Lower lobe of right lung (tissue), 2 donors: ENCODE data around the gene TANK. TPM values are rescaled to one million over a fixed set of nuclear protein-coding genes. Genes with fewer than 3 reads are reported as not detected.

Source experiments
- ATAC-seq, 2 donors: fragments of 200-7000 bp; cut with Tn5 transposase; one replicate each; pipeline ENCODE4 v1.9.1; 2020 to 2022; ENCODE audit warnings: mild to moderate bottlenecking in 2 of 2, moderate library complexity in 2 of 2
- DNase-seq: peaks from one replicate; pipeline ENCODE4 v3.0.0-alpha.2; 2020
- H3K27ac ChIP-seq: fragments of 200-600 bp; one replicate; pipeline ENCODE4 v1.8.0; 2022
- H3K27me3 ChIP-seq: fragments of 200-600 bp; one replicate; pipeline ENCODE4 v1.8.0; 2022; ENCODE audit warnings: low read depth
- H3K36me3 ChIP-seq: fragments of 200-600 bp; one replicate; pipeline ENCODE4 v1.8.0; 2022; ENCODE audit warnings: mild to moderate bottlenecking
- H3K4me1 ChIP-seq: fragments of 200-600 bp; one replicate; pipeline ENCODE4 v1.8.0; 2022
- H3K4me3 ChIP-seq: fragments of 200-600 bp; one replicate; pipeline ENCODE4 v1.8.0; 2022; ENCODE audit warnings: mild to moderate bottlenecking
- H3K9me3 ChIP-seq: fragments of 200-600 bp; one replicate; pipeline ENCODE4 v1.8.0; 2022
- CTCF ChIP-seq: fragments of 200-600 bp; IDR thresholded peaks from one replicate; pipeline ENCODE4 v1.8.0; 2022; ENCODE audit warnings: antibody characterized with exemption, mild to moderate bottlenecking
- intact Hi-C: fragments of 100-400 bp; cut with DNase I; formaldehyde crosslinking; loops from one replicate; pipeline ENCODE4 v1.11.0; 2022
- total RNA-seq: library from RNA; stranded (reverse); fragmentation: NEBNext Ultra II Directional; extraction: Animal tissue kit (Norgen Biotek cat#: 25700); gene quantifications from one replicate; pipeline ENCODE4 v1.2.1, GENCODE V29; 2021
- donor health status: DM: no; HTN: yes; CAD: no; lungs with severe emphysema.

TANK gene
- total RNA-seq, 1 donor from 2014 or later = 77.5 TPM

GRCh38 chr2:161245671-161246070 is 85.4 kb downstream of the TANK start:
- Histone ChIP-seq H3K36me3 (no peaks in the 10 kb centered on the region), H3K4me3 (peak overlapping the region; percentile 49), H3K27ac (no peak overlapping the region), H3K4me1 (no peaks in the 10 kb centered on the region), H3K9me3 (no peaks in the 10 kb centered on the region), H3K27me3 (no peaks in the 10 kb centered on the region)
- no peak for TF ChIP-seq CTCF
- DNase-seq = no peak
- no peak for ATAC-seq
- intact Hi-C loops = no loop called here

GRCh38 chr2:161246281-161246680 is 86.1 kb downstream of the TANK start:
- Histone ChIP-seq H3K27me3 (no peaks in the 10 kb centered on the region), H3K27ac (no peak overlapping the region), H3K36me3 (no peaks in the 10 kb centered on the region), H3K4me3 (no peak overlapping the region), H3K9me3 (no peaks in the 10 kb centered on the region), H3K4me1 (no peaks in the 10 kb centered on the region)
- intact Hi-C loops = no loop called here
- TF ChIP-seq CTCF = no peak
- DNase-seq = no peak
- ATAC-seq = no peak

GRCh38 chr2:161250864-161251436 is 90.7 kb downstream of the TANK start:
- Histone ChIP-seq H3K36me3 (no peaks in the 10 kb centered on the region), H3K27ac (no peak overlapping the region), H3K4me3 (no peak overlapping the region), H3K9me3 (no peaks in the 10 kb centered on the region), H3K27me3 (no peaks in the 10 kb centered on the region), H3K4me1 (no peaks in the 10 kb centered on the region)
- peak; percentile 56 for TF ChIP-seq CTCF
- ATAC-seq = peak; percentile 59 to 81
- intact Hi-C loops = no loop called here
- DNase-seq = no peak

GRCh38 chr2:161257123-161257952 is 97.1 kb downstream of the TANK start:
- Histone ChIP-seq H3K36me3 (no peaks in the 10 kb centered on the region), H3K27ac (no peak overlapping the region), H3K4me1 (no peaks in the 10 kb centered on the region), H3K9me3 (no peaks in the 10 kb centered on the region), H3K27me3 (no peaks in the 10 kb centered on the region), H3K4me3 (no peak overlapping the region)
- TF ChIP-seq CTCF = no peak
- ATAC-seq (no peak), DNase-seq (no peak)
- intact Hi-C loops = no loop called here

GRCh38 chr2:161265874-161266273 is 105.6 kb downstream of the TANK start:
- Histone ChIP-seq H3K4me3 (no peak overlapping the region), H3K36me3 (no peaks in the 10 kb centered on the region), H3K9me3 (no peaks in the 10 kb centered on the region), H3K4me1 (no peaks in the 10 kb centered on the region), H3K27me3 (no peaks in the 10 kb centered on the region), H3K27ac (no peak overlapping the region)
- no peak for TF ChIP-seq CTCF
- DNase-seq (no peak), ATAC-seq (no peak)
- intact Hi-C loops = no loop called here
